Measurements from ENCODE around the gene KRTAP5-8.
"Not testable (repeated sequence)": the region's sequence is repeated elsewhere in the genome, so short reads cannot be mapped to it uniquely, and the experiment has no call there.

Gene KRTAP5-8

GRCh38 chr11:71539017-71539416 is 1.2 kb downstream of the KRTAP5-8 start:
- Histone ChIP-seq H3K36me3 (ENCODE audit: low read depth) (no peaks in the 10 kb centered on the region), H3K4me1 (ENCODE audit: insufficient read depth, poor library complexity, severe bottlenecking) (no peaks in the 10 kb centered on the region), H3K27me3 (ENCODE audit: insufficient read depth, poor library complexity, severe bottlenecking) (no peaks in the 10 kb centered on the region), H3K9me3 (ENCODE audit: severe bottlenecking) (peaks cover 2% of the 10 kb centered on the region), H3K4me3 (ENCODE audit: severe bottlenecking) (no peak overlapping the region), H3K27ac (ENCODE audit: poor library complexity, severe bottlenecking) (no peak overlapping the region)
- ATAC-seq (ENCODE audit: low read depth): no peak
- no peak for TF ChIP-seq CTCF (IDR thresholded peaks at IDR 0.05; ENCODE audit: poor library complexity, severe bottlenecking)
- no peak for DNase-seq (ENCODE audit: low spot score)

- H3K36me3 ChIP-seq (ENCODE audit: low read depth); H3K4me3 ChIP-seq (ENCODE audit: severe bottlenecking); H3K9me3 ChIP-seq (ENCODE audit: severe bottlenecking); ATAC-seq (ENCODE audit: low read depth); H3K27ac ChIP-seq (ENCODE audit: poor library complexity, severe bottlenecking); DNase-seq (ENCODE audit: low spot score); H3K27me3 ChIP-seq (ENCODE audit: insufficient read depth, poor library complexity, severe bottlenecking); H3K4me1 ChIP-seq (ENCODE audit: insufficient read depth, poor library complexity, severe bottlenecking): not testable (repeated sequence)
Measured at GRCh38 chr11:71539971-71540370, 2.1 kb downstream of the KRTAP5-8 start.

GRCh38 chr11:71540521-71541304 is 2.9 kb downstream of the KRTAP5-8 start:
- H3K9me3 ChIP-seq (ENCODE audit: severe bottlenecking); H3K4me1 ChIP-seq (ENCODE audit: insufficient read depth, poor library complexity, severe bottlenecking); H3K36me3 ChIP-seq (ENCODE audit: low read depth); ATAC-seq (ENCODE audit: low read depth); H3K27ac ChIP-seq (ENCODE audit: poor library complexity, severe bottlenecking); DNase-seq (ENCODE audit: low spot score); H3K27me3 ChIP-seq (ENCODE audit: insufficient read depth, poor library complexity, severe bottlenecking); H3K4me3 ChIP-seq (ENCODE audit: severe bottlenecking): not testable (repeated sequence)

- no peak for TF ChIP-seq CTCF (IDR thresholded peaks at IDR 0.05; ENCODE audit: poor library complexity, severe bottlenecking)
- peaks cover 2% of the 10 kb centered on the region for H3K9me3 ChIP-seq (ENCODE audit: severe bottlenecking)
- H3K4me3 ChIP-seq (ENCODE audit: severe bottlenecking): no peak overlapping the region
- DNase-seq (ENCODE audit: low spot score) (no peak), ATAC-seq (ENCODE audit: low read depth) (no peak)
- no peaks in the 10 kb centered on the region for H3K4me1 ChIP-seq (ENCODE audit: insufficient read depth, poor library complexity, severe bottlenecking)
- H3K36me3 ChIP-seq (ENCODE audit: low read depth): no peaks in the 10 kb centered on the region
- H3K27me3 ChIP-seq (ENCODE audit: insufficient read depth, poor library complexity, severe bottlenecking): no peaks in the 10 kb centered on the region
- H3K27ac ChIP-seq (ENCODE audit: poor library complexity, severe bottlenecking): no peak overlapping the region
Measured at GRCh38 chr11:71542382-71542781, 4.6 kb downstream of the KRTAP5-8 start.

GRCh38 chr11:71542879-71543777 is 5.3 kb downstream of the KRTAP5-8 start:
- ATAC-seq (ENCODE audit: low read depth): no peak
- Histone ChIP-seq H3K9me3 (ENCODE audit: severe bottlenecking) (peaks cover 2% of the 10 kb centered on the region), H3K27ac (ENCODE audit: poor library complexity, severe bottlenecking) (no peak overlapping the region), H3K4me1 (ENCODE audit: insufficient read depth, poor library complexity, severe bottlenecking) (no peaks in the 10 kb centered on the region), H3K36me3 (ENCODE audit: low read depth) (no peaks in the 10 kb centered on the region), H3K4me3 (ENCODE audit: severe bottlenecking) (no peak overlapping the region), H3K27me3 (ENCODE audit: insufficient read depth, poor library complexity, severe bottlenecking) (no peaks in the 10 kb centered on the region)
- no peak for TF ChIP-seq CTCF (IDR thresholded peaks at IDR 0.05; ENCODE audit: poor library complexity, severe bottlenecking)
- no peak for DNase-seq (ENCODE audit: low spot score)

Measured in RWPE2 (cell line).